Memory B cell (primary cell): ENCODE results near the gene CDH13.

Experiments used
- ATAC-seq: fragments of 150-1000 bp; cut with Tn5 transposase; 2 replicates; pipeline ENCODE4 v1.10.0; 2021; ENCODE audit warnings: low read depth, mild to moderate bottlenecking, moderate library complexity
- DNase-seq, 2 donors: peaks; one replicate each; pipeline ENCODE4 v3.0.0; 2022; ENCODE audit warnings: low spot score in 2 of 2
- H3K27ac Mint-ChIP-seq: one replicate; pipeline ENCODE4 v1.8.0; 2022; ENCODE audit warnings: mild to moderate bottlenecking, moderate library complexity, mixed read lengths
- H3K27me3 Mint-ChIP-seq: one replicate; pipeline ENCODE4 v1.8.0; 2022; ENCODE audit warnings: mixed read lengths
- H3K36me3 Mint-ChIP-seq: one replicate; pipeline ENCODE4 v1.8.0; 2022; ENCODE audit warnings: mild to moderate bottlenecking, mixed read lengths
- H3K4me1 Mint-ChIP-seq: one replicate; pipeline ENCODE4 v1.8.0; 2022; ENCODE audit warnings: mixed read lengths
- H3K4me3 Mint-ChIP-seq: one replicate; pipeline ENCODE4 v1.8.0; 2022; ENCODE audit warnings: mild to moderate bottlenecking, moderate library complexity, mixed read lengths
- H3K9me3 Mint-ChIP-seq: one replicate; pipeline ENCODE4 v1.8.0; 2022; ENCODE audit warnings: mixed read lengths

CDH13 gene

DNA sequence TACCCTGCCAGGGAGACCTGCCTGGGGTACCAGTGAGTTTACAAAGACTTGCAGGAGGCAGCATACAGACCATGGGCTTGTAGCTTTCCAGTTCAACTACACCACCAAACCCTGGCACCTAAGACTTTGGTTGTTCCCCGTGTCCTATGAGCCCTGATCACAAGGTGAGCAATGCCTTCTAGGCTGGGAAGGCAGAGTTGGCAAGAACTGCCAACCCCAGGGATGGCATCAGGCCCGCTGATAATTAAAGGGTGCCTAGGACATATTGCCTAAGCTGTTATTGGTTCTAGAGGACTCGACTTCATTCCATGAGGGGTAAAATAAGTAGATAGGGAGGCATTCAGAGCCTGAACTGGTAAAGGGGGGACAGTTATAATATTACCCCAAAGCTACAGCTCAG, 41.3 kb downstream of the CDH13 start:
- no peaks in the 10 kb centered on the region for H3K4me1 Mint-ChIP-seq
- peaks cover 10% of the 10 kb centered on the region for H3K27me3 Mint-ChIP-seq
- H3K4me3 Mint-ChIP-seq: no peak overlapping the region
- no peaks in the 10 kb centered on the region for H3K36me3 Mint-ChIP-seq
- H3K27ac Mint-ChIP-seq: no peak overlapping the region
- DNase-seq: no peak
- H3K9me3 Mint-ChIP-seq: no peaks in the 10 kb centered on the region
- ATAC-seq: no peak

DNA sequence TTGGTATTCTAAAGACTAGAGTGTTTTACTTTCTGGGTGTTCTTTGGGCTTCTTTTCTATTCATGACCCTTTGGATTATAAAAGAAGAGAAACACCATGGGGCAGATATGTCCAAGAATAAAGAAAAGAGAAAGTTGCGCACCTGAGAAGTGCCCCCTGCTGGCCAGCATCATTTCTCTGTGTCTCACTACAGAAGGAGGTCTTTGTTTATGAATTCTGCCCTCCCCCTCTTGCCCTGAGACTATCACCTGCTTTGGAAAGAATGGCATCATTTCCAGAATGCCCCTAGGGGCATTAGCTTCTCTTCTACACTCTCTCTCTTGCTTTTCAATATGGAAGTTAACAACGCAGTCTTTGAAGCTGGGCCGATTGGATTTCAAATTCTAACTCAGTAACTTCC, 45.0 kb downstream of the CDH13 start:
- Mint-ChIP-seq H3K27me3 (peaks cover 14% of the 10 kb centered on the region), H3K36me3 (no peaks in the 10 kb centered on the region), H3K4me3 (no peak overlapping the region), H3K27ac (no peak overlapping the region), H3K4me1 (no peaks in the 10 kb centered on the region), H3K9me3 (no peaks in the 10 kb centered on the region)
- ATAC-seq (no peak), DNase-seq (no peak)

GRCh38 chr16:82672676-82673075, 45.9 kb downstream of the CDH13 start:
- peaks cover 11% of the 10 kb centered on the region for H3K27me3 Mint-ChIP-seq
- H3K9me3 Mint-ChIP-seq: no peaks in the 10 kb centered on the region
- ATAC-seq: no peak
- H3K27ac Mint-ChIP-seq: no peak overlapping the region
- no peak overlapping the region for H3K4me3 Mint-ChIP-seq
- no peaks in the 10 kb centered on the region for H3K4me1 Mint-ChIP-seq
- DNase-seq: no peak
- no peaks in the 10 kb centered on the region for H3K36me3 Mint-ChIP-seq

DNA sequence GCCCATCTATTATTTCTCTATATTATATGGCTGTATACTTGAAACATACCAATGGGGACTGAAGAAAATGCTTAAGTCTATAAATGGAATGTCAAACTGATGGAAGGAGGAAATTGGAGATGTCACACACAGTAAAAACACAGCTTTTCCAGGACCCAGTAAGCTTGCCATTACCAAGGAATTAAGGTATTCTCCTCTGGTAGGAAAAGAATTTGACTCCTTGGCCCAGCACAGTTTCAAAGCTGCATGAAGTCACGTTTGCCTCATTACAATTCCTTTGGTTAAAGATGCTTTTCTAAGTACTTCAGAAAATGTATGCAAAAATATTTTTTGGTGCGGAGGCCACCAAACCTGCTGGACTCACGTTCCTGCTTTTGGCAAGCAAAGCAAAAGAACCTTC, 48.5 kb downstream of the CDH13 start:
- H3K36me3 Mint-ChIP-seq: peaks cover 2% of the 10 kb centered on the region
- H3K27ac Mint-ChIP-seq: no peak overlapping the region
- no peaks in the 10 kb centered on the region for H3K9me3 Mint-ChIP-seq
- H3K4me1 Mint-ChIP-seq: no peaks in the 10 kb centered on the region
- DNase-seq (no peak), ATAC-seq (no peak)
- peaks cover 9% of the 10 kb centered on the region for H3K27me3 Mint-ChIP-seq
- H3K4me3 Mint-ChIP-seq: no peak overlapping the region

- no peak for DNase-seq
- peaks cover 2% of the 10 kb centered on the region for H3K36me3 Mint-ChIP-seq
- no peaks in the 10 kb centered on the region for H3K4me1 Mint-ChIP-seq
- no peak for ATAC-seq
- no peak overlapping the region for H3K27ac Mint-ChIP-seq
- H3K27me3 Mint-ChIP-seq: peaks cover 10% of the 10 kb centered on the region
- H3K4me3 Mint-ChIP-seq: no peak overlapping the region
- no peaks in the 10 kb centered on the region for H3K9me3 Mint-ChIP-seq
These were observed 54.8 kb downstream of the CDH13 start for GRCh38 chr16:82681592-82681991.

DNA sequence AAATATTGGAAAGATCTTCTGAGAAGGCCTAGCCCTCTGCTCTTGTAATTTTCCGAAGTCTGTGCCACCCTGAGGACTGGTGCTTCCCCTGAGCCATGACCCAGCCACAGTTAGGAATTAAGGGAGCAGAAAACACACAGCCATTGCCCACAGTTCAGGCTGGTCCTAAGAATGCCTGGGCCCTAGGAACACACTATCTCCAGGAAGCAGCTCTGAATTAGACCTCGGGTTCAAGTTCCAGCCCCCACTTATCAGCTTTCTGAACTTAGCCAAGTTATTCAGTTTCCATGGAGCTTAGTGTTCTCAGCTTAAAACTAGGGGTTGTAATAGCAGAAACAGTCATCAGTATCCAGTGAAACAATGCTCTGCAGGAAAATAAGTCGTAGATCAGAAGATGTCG, 56.0 kb downstream of the CDH13 start:
- Mint-ChIP-seq H3K4me3 (no peak overlapping the region), H3K36me3 (peaks cover 2% of the 10 kb centered on the region), H3K4me1 (no peaks in the 10 kb centered on the region), H3K27ac (no peak overlapping the region), H3K9me3 (no peaks in the 10 kb centered on the region), H3K27me3 (peaks cover 18% of the 10 kb centered on the region)
- ATAC-seq (no peak), DNase-seq (no peak)

DNA sequence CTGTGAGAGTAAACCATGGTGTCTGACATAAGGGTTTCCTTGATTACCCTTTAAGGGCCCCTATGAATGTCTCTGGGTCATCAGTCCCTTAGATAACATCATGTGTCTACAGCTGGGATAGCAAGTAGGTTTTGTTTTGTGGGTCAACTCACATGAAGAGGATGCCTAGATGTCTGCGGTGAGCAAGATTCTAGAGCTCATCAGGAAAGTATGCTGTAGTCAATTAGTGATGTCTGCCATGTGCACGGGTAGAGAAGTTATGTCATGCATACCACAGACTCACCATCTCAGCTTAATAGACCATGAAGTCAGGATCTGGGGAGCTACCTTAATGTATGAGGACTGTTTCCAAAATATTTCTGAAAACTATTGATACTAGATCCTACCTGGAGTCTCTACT, 57.5 kb downstream of the CDH13 start:
- H3K27ac Mint-ChIP-seq: no peak overlapping the region
- H3K9me3 Mint-ChIP-seq: no peaks in the 10 kb centered on the region
- H3K36me3 Mint-ChIP-seq: peaks cover 2% of the 10 kb centered on the region
- H3K27me3 Mint-ChIP-seq: peaks cover 18% of the 10 kb centered on the region
- H3K4me3 Mint-ChIP-seq: no peak overlapping the region
- DNase-seq: no peak
- no peak for ATAC-seq
- H3K4me1 Mint-ChIP-seq: no peaks in the 10 kb centered on the region

DNA sequence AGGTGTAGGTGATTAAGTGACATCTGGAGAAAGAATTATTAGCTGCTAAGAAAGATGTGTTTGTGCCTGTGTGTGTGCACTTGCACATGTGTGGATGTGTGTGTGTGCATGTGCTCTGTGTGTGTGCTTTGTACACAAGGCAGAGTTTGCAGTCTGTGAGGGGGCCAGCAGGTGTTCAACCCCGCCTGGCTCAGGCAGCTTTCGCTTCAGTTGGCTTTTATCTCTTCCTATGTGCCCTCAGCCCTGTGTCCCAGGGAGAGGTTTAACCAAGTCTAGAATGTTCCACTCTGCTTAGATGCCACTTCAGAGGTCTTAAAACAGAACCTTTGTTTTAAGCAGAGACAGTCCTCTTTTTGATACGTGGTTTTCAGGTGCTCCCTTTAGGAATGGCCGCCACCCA, 58.8 kb downstream of the CDH13 start:
- Mint-ChIP-seq H3K4me1 (no peaks in the 10 kb centered on the region), H3K27me3 (peaks cover 16% of the 10 kb centered on the region), H3K27ac (no peak overlapping the region), H3K9me3 (no peaks in the 10 kb centered on the region), H3K4me3 (no peak overlapping the region), H3K36me3 (no peaks in the 10 kb centered on the region)
- no peak for DNase-seq
- no peak for ATAC-seq

DNA sequence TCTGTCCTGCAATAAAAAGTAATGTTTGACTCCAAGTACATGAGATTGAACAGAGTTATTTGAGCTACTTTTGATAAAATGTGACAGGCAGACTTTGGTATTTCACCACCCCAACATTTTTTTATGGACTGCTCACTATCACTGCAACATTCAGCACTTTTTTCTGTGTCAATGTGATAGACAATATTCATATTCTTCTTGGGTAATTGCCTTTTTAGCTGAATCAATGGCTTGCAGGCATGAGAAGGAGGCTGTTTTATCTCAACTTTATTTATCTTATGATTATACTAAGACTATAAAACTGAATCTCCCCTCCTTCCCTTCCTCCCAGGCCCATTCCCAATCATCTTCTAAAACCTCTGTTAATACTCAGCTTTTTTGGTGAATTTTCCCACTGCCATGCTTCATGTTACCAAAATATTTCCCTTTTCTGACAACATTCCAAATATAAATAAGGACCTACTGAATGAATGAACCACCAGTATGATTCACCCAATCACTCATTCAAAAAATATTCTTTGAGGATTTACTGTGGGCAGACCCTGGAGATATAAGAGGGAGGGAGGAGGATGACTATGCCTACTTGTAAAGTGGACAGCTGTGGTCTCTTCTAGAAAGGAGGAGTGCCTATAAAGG, 67.6 kb downstream of the CDH13 start:
- H3K27me3 Mint-ChIP-seq: peaks cover 9% of the 10 kb centered on the region
- H3K4me1 Mint-ChIP-seq: no peaks in the 10 kb centered on the region
- H3K4me3 Mint-ChIP-seq: no peak overlapping the region
- H3K27ac Mint-ChIP-seq: no peak overlapping the region
- H3K9me3 Mint-ChIP-seq: peaks cover 1% of the 10 kb centered on the region
- DNase-seq: no peak
- no peaks in the 10 kb centered on the region for H3K36me3 Mint-ChIP-seq
- no peak for ATAC-seq

GRCh38 chr16:82695806-82696205, 69.0 kb downstream of the CDH13 start:
- ATAC-seq: no peak
- no peaks in the 10 kb centered on the region for H3K36me3 Mint-ChIP-seq
- no peak overlapping the region for H3K4me3 Mint-ChIP-seq
- H3K9me3 Mint-ChIP-seq: peaks cover 1% of the 10 kb centered on the region
- H3K27me3 Mint-ChIP-seq: peaks cover 9% of the 10 kb centered on the region
- H3K27ac Mint-ChIP-seq: no peak overlapping the region
- no peaks in the 10 kb centered on the region for H3K4me1 Mint-ChIP-seq
- DNase-seq: no peak

DNA sequence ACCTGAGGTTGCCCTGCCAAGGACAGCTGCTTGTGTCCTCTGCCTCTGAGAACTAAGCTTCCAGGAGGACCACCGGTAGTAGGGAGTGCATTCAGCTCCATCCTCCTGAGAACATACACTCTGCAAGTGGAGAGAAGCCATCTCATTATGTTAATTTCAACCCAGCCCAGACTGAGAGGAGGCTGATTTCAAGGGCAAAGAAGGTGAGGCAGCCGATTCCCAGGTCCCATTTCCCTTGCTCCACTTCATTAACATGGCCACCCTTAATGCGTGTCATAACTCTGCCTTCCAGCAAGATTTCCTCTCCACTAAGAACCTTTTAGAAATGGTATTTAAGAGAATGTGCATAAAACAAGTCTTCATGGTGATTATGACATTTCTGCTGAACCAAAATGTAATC, 72.5 kb downstream of the CDH13 start:
- no peak for ATAC-seq
- Mint-ChIP-seq H3K36me3 (no peaks in the 10 kb centered on the region), H3K4me1 (peaks cover 4% of the 10 kb centered on the region), H3K9me3 (peaks cover 1% of the 10 kb centered on the region), H3K27ac (no peak overlapping the region), H3K4me3 (no peak overlapping the region), H3K27me3 (peaks cover 12% of the 10 kb centered on the region)
- no peak for DNase-seq

DNA sequence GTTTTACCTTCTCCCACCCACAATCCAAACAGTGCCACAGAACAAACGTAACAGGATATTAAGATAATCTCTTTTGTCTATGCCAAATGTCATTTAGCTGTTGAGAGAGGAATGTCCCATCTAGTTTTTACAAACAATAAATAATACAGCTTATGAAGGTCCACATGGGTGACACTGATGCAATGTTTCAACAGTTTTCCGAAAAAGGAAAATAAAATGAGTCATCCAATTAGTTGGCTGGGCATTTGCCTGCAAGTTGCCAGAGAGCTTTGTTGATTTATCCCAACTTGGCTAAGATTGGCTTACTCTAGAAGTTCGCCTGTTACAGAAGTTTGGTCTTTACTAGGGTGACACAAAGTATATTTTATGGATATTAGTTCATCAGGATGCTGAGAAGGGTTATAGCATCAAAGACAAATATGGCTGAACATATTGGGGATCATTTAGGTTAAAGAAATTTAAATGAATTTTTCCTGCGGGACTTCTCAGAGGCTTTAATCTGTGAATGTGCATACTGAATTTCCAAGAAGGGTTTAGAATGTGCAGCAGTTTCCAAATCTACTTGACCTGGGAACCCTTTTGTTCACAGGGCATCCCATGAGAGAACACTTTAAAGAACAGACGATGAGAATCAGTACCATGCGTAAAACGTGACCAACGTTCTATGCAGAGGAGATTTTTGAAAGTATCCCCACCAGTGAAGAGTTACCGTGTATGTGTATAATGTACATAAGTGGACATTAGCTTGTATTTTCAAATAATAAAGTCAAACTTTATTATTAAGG, 73.1 kb downstream of the CDH13 start:
- ATAC-seq (no peak), DNase-seq (no peak)
- H3K27me3 Mint-ChIP-seq: peaks cover 10% of the 10 kb centered on the region
- peaks cover 4% of the 10 kb centered on the region for H3K4me1 Mint-ChIP-seq
- no peaks in the 10 kb centered on the region for H3K36me3 Mint-ChIP-seq
- H3K9me3 Mint-ChIP-seq: no peaks in the 10 kb centered on the region
- no peak overlapping the region for H3K4me3 Mint-ChIP-seq
- no peak overlapping the region for H3K27ac Mint-ChIP-seq

- peaks cover 10% of the 10 kb centered on the region for H3K27me3 Mint-ChIP-seq
- H3K9me3 Mint-ChIP-seq: no peaks in the 10 kb centered on the region
- H3K4me3 Mint-ChIP-seq: no peak overlapping the region
- H3K36me3 Mint-ChIP-seq: no peaks in the 10 kb centered on the region
- DNase-seq (no peak), ATAC-seq (no peak)
- H3K4me1 Mint-ChIP-seq: peaks cover 4% of the 10 kb centered on the region
- H3K27ac Mint-ChIP-seq: no peak overlapping the region
These were observed 73.9 kb downstream of the CDH13 start for GRCh38 chr16:82700541-82701235.

- peaks cover 4% of the 10 kb centered on the region for H3K4me1 Mint-ChIP-seq
- no peaks in the 10 kb centered on the region for H3K36me3 Mint-ChIP-seq
- DNase-seq: no peak
- no peak for ATAC-seq
- peaks cover 12% of the 10 kb centered on the region for H3K27me3 Mint-ChIP-seq
- H3K9me3 Mint-ChIP-seq: no peaks in the 10 kb centered on the region
- H3K27ac Mint-ChIP-seq: no peak overlapping the region
- H3K4me3 Mint-ChIP-seq: no peak overlapping the region
These were observed 74.7 kb downstream of the CDH13 start for GRCh38 chr16:82701442-82701955.
